ENCODE results near the gene NBAS. TPM values are rescaled to one million over a fixed set of nuclear protein-coding genes. Genes with fewer than 3 reads are reported as not detected.

NBAS gene
- polyA plus RNA-seq, 1 of the 3 experiments (the other 2 are of a cell fraction): 12.0 TPM

GRCh38 chr2:15287447-15288184 lies 273.5 kb downstream of the NBAS start:
- Histone ChIP-seq H3F3A (replicated peaks; ENCODE audit: insufficient read depth) (no peaks in the 10 kb centered on the region), H3K36me3 (replicated peaks in 1 of 2; ENCODE audit: control insufficient read depth in 1 of 2, insufficient read depth in 2 of 2, low read length in 1 of 2) (peaks cover 4 to 23% of the 10 kb centered on the region in 2 experiments), H3K9me3 (no peaks in the 10 kb centered on the region), H2AFZ (ENCODE audit: low read depth) (no peak overlapping the region), H3K9me2 (no peaks in the 10 kb centered on the region), H3K79me2 (ENCODE audit: insufficient read depth) (no peaks in the 10 kb centered on the region), H3K4me3 (ENCODE audit: low read depth in 2 of 2, low read length in 1 of 2) (no peak overlapping the region), H3K27me3 (ENCODE audit: insufficient read depth) (no peaks in the 10 kb centered on the region), H3K9ac (no peak overlapping the region), H3K4me2 (no peak overlapping the region), H3K4me1 (ENCODE audit: control insufficient read depth in 1 of 2, insufficient read depth in 2 of 2, low read depth in 1 of 2, low read length in 1 of 2) (no peaks in the 10 kb centered on the region), H4K20me1 (ENCODE audit: insufficient read depth) (no peaks in the 10 kb centered on the region), H3K27ac (ENCODE audit: low read depth in 2 of 2, low read length in 1 of 2) (no peak overlapping the region)
- over 99% methylated on average over 18 of the region's 26 CpGs for WGBS (ENCODE audit: low lambda C conversion rate)
- no peak for DNase-seq
- ChIA-PET CTCF (no interaction called here), POLR2A (no interaction called here)
- no peak for TF ChIP-seq RAD21 (IDR thresholded peaks at IDR 0.05; ENCODE audit: low read length)
- no peak for TF ChIP-seq NFIC (IDR thresholded peaks at IDR 0.05; ENCODE audit: borderline replicate concordance)
- no peak for TF ChIP-seq POLR2AphosphoS5 (IDR thresholded peaks at IDR 0.05; ENCODE audit: low read depth, low read length)

GRCh38 chr2:15284614-15285013 lies 276.5 kb downstream of the NBAS start:
- Histone ChIP-seq H3K36me3 (replicated peaks in 1 of 2; ENCODE audit: control insufficient read depth in 1 of 2, insufficient read depth in 2 of 2, low read length in 1 of 2) (peaks cover 14 to 18% of the 10 kb centered on the region in 2 experiments), H3K9me3 (no peaks in the 10 kb centered on the region), H3K27ac (ENCODE audit: low read depth in 2 of 2, low read length in 1 of 2) (no peak overlapping the region), H3K27me3 (ENCODE audit: insufficient read depth) (no peaks in the 10 kb centered on the region), H3K4me2 (no peak overlapping the region), H3K9ac (no peak overlapping the region), H4K20me1 (ENCODE audit: insufficient read depth) (no peaks in the 10 kb centered on the region), H3K79me2 (ENCODE audit: insufficient read depth) (no peaks in the 10 kb centered on the region), H3K4me3 (ENCODE audit: low read depth in 2 of 2, low read length in 1 of 2) (no peak overlapping the region), H2AFZ (ENCODE audit: low read depth) (no peak overlapping the region), H3F3A (replicated peaks; ENCODE audit: insufficient read depth) (no peaks in the 10 kb centered on the region), H3K4me1 (ENCODE audit: control insufficient read depth in 1 of 2, insufficient read depth in 2 of 2, low read depth in 1 of 2, low read length in 1 of 2) (no peaks in the 10 kb centered on the region), H3K9me2 (no peaks in the 10 kb centered on the region)
- ChIA-PET POLR2A (no interaction called here), CTCF (no interaction called here)
- no peak for DNase-seq
- WGBS (ENCODE audit: low lambda C conversion rate): 95% methylated on average over 1 of the region's 1 CpG
- no peak for TF ChIP-seq EZH2phosphoT487 (IDR thresholded peaks at IDR 0.05; ENCODE audit: borderline replicate concordance, low read depth)
- no peak for TF ChIP-seq USF2 (IDR thresholded peaks at IDR 0.05; ENCODE audit: borderline replicate concordance, low read depth, low read length)
- no peak for TF ChIP-seq MAX (IDR thresholded peaks at IDR 0.05; ENCODE audit: low read depth)
- TF ChIP-seq RAD21 (IDR thresholded peaks at IDR 0.05; ENCODE audit: low read length): no peak
- TF ChIP-seq SMC3 (IDR thresholded peaks at IDR 0.05; ENCODE audit: low read depth, low read length): no peak
- TF ChIP-seq REST (IDR thresholded peaks at IDR 0.05; ENCODE audit: low read depth, low read length): no peak
- TF ChIP-seq GABPA (IDR thresholded peaks at IDR 0.05; ENCODE audit: low read depth): no peak
- no peak for TF ChIP-seq CTCF (IDR thresholded peaks at IDR 0.05)
- TF ChIP-seq EP300 (IDR thresholded peaks at IDR 0.05; ENCODE audit: borderline replicate concordance in 1 of 2, low read depth in 1 of 2, low read length in 1 of 2): no peak
- TF ChIP-seq FOXM1 (IDR thresholded peaks at IDR 0.05; ENCODE audit: low read depth): no peak
- TF ChIP-seq MEF2A (IDR thresholded peaks at IDR 0.05; ENCODE audit: borderline replicate concordance, low read depth): no peak

Measured in SK-N-SH (cell line).